HK-2 (cell line): ENCODE results near the gene ADAMTS16.

ENCODE experiments used
- DNase-seq: peaks from one replicate; pipeline ENCODE4 v3.0.0-alpha.2; 2018; ENCODE audit not compliant: unreplicated experiment

The ADAMTS16 gene

DNA sequence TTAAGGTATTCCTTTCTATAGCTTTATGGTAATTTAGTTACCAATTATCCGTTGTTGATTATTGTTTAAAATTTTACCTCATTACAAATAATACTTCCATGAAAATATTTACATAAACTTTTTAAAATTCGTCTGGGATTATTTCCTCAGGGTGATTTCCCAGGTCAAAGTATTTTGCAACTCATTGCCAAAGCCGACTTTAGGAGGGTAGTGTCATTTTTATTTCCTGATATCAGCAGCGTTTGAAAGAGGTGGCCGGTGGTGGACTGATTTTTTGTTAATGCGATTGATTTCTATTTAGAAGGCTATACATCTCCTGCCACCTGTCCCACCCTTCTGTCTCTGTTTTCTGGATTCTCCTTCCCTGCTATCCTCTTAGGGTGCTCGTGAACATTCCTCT, 4.3 kb downstream of the ADAMTS16 start:
- no peak for DNase-seq

DNA sequence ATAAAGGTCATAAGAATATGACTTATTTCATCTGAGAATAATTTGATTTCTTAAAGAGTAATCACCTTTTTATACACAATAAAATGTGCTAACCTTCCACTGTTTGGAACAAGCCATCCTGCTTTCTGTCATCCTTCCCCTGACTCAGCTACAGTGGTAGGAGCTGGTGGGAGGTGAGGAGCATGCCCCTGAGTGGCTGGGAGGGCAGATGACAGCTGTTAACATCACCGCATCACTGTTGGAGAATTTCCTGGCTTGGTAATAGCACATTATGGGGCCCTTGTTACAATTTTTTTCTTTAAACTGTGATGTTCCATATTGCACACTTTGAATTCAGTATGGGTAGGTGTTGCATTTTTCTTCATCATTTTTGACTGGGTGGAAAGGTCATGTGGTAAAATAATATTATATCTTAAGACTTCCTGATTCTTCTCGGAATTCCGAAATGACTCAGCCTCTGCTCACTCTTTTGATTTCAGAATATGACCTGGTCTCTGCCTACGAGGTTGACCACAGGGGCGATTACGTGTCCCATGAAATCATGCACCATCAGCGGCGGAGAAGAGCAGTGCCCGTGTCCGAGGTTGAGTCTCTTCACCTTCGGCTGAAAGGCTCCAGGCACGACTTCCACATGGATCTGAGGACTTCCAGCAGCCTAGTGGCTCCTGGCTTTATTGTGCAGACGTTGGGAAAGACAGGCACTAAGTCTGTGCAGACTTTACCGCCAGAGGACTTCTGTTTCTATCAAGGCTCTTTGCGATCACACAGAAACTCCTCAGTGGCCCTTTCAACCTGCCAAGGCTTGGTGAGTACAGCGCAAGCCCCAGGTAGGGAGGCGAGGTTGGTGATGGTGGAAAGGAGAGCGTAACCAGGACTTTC, 5.8 kb downstream of the ADAMTS16 start:
- peak; percentile 42 for DNase-seq

DNA sequence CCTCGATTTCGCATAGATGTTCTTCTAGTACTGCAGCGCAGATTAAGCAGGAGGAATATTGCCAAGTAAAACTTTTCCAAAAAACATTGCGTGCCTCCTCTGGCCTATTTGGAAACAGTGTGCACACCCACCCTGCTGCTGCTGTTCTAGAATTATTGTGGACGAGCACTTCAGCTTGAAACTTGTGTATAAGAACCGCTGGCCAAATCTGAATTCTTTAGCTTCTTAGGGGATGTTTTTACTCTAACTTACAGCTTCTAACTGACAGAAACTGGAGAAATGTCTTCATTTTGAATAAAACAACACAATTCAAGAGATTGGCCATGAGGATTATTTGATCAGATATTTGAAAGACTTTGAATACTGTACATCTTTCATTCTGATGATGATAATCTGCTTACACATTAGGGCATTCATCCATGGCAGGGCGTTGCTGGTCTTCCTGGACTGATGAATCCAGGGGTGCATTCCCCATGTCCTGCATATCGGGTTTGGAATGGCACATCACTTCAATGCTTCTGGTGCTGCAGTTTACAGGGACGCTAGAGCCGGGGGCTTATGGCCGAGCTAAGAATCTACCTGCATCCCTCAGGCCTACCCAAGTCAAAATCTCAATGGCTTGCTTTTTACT, 6.5 kb downstream of the ADAMTS16 start:
- no peak for DNase-seq

DNA sequence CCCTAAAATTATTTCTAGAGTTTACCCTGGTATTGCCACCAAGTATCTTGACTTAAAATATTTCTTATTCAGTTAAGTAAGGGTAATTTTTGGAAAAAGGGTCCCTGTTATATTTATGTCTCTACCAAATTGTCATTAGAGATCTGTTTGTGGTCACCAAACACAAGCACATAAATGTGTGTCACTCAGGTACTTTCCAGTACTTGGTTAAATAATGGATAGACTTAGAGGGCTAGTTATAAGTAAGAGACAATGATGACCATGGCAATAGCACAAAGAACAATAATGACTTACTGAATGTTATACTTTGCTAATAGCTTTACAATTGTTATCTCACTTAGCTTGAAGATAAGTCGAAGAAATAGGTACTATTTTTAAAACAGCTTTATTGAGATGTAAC, 9.0 kb downstream of the ADAMTS16 start:
- DNase-seq, result no peak

DNA sequence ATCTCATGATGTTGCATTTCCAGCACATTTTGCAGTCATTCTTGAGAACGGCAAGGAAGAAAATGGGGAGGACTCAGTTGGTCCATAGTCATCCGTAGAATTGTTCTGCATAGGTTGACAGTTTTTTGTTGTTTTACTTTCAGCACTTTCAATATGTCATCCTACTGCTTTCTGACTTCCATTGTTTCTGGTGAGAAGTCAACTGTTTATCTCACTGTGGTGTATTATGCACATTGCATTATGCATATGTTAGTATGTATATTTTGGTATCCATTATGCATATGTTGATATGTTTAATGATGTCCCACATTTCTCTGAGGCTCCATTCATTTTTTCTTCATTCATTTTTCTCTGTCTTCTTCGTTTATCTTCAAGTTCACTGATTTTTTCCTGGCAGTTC, 10.5 kb downstream of the ADAMTS16 start:
- no peak for DNase-seq

DNA sequence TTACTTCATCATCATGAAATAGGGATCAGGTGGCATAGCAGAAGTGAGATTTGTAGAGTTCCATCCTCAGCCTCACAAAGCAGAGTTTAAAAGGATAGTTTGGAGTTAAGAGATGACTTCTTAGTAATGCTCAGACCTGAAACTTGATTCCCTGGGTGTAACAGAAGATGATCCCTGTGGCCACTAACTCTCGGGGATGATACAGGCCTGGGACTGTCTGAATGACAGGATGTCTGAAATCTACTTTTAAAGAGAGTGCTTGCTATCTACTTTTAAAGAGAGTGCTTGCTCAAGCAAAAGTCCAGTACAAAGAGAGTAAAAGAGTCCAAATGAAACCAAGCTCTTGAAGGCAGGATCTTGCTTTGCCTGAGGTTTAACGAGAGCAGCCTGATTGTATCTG, 14.6 kb downstream of the ADAMTS16 start:
- DNase-seq, result no peak

DNA sequence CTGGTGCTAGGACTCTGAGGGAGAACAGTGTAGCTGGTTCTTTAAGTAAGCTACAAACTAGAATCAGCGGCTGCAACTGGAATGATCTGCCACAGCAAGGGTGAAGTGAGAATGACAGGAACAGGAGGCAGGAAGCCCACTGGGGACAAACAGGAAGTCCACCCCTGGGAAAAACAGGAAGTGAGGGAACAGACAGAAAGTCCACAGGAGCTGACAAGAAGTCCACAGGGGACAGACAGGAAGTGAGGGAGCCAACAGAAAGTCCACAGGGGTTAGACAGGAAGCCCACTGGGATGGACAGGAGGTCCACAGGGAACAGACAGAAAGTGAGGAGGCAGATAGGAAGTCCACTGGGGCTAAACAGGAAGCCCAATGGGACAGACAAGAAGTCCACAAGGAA, 15.5 kb downstream of the ADAMTS16 start:
- no peak for DNase-seq

DNA sequence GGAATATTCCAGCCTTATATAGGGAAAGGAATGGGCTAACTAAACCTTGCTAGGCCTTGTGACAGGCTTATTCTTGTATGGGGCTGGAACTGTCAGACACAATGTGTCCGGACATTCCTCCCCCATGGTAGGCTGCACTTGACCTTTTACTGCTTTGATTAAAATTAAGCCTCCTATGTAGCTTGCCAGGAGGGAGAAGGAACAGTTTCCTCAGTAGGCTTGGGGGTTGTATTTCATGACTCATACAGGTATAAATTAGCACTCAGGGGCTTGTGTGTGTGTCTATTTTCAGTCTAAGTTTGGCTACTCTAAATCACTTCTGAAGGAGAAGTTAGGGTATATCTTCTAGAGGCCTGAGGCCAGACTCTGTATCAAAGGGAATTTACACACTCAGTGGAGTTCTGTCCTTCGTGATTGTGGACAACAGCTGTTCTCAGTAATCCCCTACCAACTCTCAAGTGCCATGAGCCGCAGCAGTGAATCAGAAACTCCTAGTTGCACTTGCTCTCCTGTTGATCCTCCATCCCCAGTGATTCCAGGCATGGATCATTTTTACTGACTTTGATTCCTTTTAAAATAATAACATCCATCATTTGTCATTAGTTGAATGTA, 16.4 kb downstream of the ADAMTS16 start:
- no peak for DNase-seq

DNA sequence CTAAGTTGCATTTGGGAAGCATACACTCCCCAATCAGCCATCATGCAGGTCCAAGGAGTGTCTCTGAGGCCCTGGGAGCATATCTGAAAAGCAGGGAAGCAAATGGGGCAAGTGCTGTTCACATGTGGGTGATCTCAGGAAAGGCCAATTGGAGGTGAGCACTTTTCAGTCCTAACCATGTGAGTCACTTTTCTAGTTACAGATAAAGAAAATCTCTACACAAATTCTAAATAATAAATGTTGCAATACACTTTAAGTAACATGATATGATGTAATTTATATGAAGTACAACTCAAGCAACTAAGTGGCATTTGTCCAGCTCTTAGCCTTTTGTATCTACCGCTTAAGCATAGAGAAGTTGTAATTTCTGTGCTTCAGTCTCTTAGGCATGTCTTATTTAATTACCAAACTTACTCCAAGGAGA, 18.4 kb downstream of the ADAMTS16 start:
- DNase-seq, result no peak

DNA sequence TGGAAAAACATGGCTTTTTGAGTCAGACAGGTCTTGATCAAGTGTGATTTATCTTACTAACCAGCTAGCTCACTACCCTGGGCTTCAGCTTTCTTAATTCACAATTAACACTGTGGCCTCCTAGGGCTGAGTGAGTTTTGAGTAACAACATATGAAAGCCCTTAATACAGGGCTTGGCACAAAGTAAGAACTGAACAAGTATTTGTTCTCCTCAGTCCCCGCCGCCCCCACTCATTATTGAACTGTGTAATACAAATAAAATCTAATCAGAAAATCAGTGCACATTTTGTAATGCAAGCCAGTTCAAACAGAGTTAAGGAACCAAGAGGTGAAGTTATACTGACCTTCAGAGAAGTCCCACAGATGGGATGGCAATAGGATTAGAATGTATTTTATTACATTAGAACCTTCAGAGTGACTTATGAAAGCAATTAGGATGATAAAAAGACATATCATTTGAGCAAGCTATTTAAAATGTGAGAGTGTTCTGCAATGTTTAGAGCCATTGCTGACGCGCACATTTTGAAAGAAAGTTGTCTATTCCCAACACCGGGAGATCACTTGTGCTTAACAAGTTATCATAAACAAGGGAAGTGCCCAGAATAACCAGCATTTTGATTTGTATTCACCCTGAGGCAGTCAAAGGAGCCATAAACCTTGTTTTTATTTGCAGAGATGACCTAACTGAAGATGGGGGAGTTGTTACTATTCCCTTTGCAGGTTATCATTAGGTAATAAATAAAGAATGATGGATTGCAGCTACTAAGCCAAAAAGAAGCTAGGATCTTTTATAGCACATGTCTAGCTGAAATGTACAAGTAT, 19.4 kb downstream of the ADAMTS16 start:
- no peak for DNase-seq

DNA sequence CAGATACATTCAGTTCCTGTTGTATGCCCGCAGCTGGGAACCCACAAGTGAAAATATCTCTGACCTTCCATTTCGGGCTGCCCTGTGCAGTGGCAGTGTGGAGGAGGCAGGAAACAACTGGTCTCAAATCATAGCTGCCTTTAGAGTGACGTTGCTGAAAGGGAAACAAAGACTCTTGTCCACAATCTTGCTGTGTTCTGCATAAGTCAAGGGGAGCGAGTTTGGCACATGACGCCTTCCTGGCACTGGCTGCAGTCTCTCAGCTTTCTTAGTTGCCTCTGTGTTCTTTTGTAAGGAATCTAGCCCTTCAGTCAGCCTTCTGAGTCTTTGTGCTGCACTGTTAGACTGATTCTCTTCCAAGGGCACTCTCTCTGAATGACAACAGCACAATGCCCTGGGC, 24.0 kb downstream of the ADAMTS16 start:
- DNase-seq, result no peak

DNA sequence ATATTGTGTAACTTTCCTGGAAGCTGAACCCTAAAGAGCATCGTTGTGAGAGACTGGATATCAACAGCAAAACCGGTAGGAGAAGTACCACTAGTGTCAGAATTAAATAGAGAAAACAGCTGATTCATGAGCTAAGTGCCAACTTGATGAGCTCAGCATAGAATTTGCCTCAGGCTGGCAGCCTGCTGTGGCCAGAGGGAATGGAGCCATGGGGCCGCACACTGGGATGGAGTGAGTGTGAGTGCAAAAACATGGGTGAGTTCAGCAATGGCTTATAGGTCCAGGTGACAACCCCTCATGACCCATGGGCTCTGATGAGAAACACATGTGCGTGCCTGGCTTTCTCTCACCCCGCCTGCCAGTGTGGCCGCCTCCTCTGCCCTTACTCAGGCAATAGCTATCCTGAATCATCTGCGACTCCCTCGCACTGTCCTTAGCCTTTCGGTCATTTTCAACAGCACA, 25.4 kb downstream of the ADAMTS16 start:
- DNase-seq, result no peak

DNA sequence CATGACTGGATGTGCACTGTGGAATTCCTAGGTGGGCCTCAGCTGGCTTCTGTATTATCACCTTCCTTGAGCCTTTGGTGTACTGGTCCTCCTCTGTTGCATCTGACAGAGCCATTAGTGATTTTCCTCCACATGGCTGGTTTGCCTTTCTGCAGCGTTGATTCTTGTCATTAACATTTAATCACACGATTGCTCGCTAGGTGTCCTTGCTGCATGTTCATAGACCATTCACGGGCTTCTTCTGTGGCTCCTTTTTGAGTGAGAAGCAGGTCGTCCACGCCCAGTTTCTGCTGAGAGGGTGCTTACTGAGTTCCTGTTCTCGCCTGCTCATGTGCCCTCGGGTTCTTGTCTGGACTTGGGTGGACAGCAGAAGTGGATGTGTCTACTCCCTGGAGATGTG, 29.3 kb downstream of the ADAMTS16 start:
- no peak for DNase-seq

DNA sequence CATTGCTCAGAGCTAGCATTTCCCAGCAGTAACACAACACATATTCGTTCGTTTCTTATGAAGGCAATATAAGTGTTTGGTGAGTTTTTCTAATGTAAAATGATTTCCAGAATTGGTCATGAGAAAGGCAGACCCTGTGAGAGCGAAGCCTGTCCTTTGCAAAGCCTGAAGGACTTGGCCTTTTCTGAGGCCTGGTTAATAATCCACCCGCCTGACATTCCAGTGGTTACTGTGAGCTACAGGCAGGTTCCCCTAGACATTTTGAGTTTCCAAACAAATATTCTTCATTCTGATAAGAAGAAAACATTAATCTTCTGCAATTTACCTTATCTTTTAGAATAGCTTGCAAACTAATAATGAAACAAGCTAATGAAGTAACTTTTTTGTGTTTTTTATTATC, 38.0 kb downstream of the ADAMTS16 start:
- DNase-seq, result peak; percentile 42

DNA sequence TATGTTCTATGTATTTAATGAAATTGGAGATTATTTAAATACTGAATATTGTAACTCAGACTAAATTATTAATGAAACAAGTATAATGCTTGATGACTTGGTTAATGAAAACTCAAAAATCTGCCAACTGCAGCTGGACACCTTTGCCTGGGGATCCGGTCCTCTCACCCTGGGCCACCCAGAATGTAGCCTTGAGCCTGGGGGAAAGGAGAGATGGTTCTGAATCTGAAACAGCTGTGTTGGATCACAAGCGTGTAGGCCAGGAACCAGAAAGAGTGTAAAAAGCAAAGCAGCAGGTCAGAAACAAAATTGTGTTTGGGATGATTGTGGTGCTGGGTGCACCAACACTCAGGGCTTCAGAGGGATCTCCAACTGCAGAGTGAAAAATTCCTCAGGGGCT, 38.5 kb downstream of the ADAMTS16 start:
- no peak for DNase-seq

DNA sequence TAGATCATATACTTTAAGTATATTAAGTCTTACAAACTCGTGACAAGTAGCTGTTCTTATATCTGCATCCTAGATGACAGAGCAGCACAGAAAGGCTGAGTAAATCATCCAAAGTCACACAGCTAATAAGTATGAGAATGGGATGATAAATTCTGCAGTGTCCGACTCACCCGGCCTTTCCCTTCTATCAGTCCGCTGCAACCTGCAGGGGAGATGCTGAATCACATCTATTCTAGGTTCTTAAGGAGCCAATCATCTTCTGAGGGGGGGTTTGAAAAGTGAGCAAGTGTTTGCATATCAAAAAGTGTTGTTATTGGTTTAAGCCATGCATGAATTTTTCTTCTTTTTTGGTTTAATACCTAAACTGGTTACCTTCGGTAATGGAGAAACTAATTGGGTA, 38.9 kb downstream of the ADAMTS16 start:
- peak; percentile 21 for DNase-seq

DNA sequence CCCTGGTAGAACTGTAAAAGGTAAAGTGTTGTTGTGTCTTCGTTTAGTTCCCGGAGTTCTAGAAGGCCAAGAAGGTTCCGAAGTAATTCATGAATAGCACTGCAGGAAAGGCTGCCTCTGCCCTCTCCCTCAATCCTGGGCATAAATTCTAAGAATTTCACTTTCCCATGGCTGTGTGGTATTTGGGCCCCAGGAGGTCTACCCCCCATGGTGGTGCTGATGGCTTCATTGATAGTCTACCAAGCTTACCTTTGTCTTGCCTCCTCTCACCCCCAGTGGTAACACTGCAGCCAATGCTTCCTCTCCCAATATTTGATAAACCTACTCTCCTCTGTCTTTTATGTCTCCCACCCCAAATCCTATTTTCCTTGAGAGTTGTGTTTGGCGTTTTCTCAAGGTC, 39.5 kb downstream of the ADAMTS16 start:
- no peak for DNase-seq

DNA sequence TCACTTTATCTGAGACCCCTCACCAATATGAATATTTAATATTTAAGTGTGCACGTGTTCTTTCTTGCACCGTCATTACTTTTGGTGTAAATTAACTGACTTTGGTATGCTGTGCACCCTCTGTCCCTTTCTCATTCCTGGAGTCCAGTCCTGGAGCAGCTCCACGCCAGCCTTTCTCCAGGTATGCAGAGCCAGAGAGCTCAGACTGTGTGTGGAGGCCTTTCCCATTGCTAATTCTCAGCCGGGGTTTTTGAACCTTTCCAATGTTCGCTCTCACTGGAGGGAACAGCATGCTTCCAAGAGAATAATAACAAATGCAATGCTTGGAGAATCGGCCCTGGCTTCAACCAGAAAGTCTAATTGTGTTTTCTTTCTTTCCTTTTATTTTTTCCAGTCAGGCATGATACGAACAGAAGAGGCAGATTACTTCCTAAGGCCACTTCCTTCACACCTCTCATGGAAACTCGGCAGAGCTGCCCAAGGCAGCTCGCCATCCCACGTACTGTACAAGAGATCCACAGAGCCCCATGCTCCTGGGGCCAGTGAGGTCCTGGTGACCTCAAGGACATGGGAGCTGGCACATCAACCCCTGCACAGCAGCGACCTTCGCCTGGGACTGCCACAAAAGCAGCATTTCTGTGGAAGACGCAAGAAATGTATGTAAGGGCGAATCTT, 41.7 kb downstream of the ADAMTS16 start:
- no peak for DNase-seq

DNA sequence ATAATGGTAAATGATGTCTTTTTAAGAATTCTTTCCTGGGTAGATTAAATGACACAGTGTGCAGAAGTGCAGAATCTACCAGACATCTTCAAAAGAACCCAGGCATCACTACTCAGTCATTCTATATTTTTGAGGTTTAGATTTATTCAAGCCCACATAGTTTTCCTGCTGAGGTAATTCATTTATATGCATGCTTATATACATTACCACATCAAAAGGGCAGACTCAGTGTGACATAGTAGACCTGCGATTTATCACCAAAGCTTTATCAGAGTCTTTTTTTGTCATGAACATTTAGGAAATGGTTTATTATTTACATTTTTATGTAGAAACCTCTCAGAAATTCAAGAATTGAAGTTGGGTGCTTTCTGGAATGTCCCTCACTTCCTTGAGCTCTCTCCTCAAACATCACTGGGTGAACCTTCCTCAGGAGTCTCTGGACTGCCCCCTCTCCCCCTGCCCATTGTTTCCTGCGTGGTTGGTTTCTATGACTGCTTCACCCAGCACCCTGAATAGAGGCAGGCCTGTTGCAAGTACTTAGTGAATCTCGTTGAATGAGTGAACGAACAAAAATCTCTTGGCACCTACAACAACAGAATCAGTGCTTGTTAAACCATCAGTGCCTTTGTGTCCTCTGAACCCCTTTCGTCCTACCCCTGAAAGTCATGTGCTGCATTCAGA, 42.5 kb downstream of the ADAMTS16 start:
- DNase-seq, result no peak

DNA sequence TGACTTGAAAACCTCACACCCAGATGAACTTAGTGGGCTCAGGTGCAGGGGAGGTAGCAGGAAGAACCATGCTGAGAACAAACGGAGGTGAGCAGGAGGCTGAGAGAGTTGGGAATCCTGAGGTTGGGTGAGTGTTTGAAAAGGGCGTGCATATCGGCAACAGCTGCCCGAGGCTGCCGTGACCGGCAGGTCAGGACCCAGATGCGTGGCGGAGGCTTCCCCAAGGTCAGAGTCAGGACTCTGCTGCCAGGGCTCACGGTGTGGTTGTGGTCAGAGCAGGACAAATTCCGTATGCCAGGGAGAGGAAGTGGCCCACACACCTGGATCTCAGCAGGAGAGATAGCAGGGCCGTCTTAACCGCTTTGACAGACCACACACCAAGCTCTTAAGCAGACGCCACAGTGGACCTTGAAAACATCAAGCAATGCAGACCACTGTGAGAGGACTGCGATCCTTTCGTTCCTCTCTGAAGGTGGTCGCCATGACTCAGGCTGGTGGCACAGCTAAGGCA, 43.1 kb downstream of the ADAMTS16 start:
- DNase-seq, result no peak

DNA sequence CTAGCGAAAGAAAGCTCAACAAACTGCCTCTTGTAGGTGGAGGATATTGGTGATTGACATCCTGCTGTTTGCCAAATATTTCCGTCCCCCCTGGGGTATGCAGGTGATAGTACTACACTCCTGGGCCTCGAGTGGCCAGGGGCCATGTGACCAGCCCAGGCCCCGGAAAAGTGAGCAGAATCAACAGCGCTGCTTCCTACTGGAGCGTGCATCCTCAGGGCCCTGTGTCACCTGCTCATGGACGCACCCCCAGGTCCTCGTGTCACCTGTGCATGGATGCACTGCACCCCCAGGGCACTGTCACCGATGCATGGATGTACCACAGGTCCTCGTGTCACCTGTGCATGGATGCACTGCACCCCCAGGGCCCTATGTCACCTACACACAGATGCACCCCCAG, 43.8 kb downstream of the ADAMTS16 start:
- DNase-seq, result no peak
